Raji (cell line): ENCODE results near the gene RNLS.

Experiments used
- POLR2A ChIP-seq: IDR thresholded peaks from 2 replicates; pipeline ENCODE4 v1.6.1; 2011; ENCODE audit warnings: low read depth, low read length, control low read depth; ENCODE audit not compliant: insufficient read depth

RNLS gene

GRCh38 chr10:88505680-88506215 is 77.4 kb downstream of the RNLS start:
- no peak for TF ChIP-seq POLR2A

- TF ChIP-seq POLR2A: no peak
Observed at GRCh38 chr10:88505265-88505664, 77.9 kb downstream of the RNLS start.

- TF ChIP-seq POLR2A: no peak
Observed at GRCh38 chr10:88500656-88501055, 82.5 kb downstream of the RNLS start.

GRCh38 chr10:88499569-88500470 is 83.3 kb downstream of the RNLS start:
- no peak for TF ChIP-seq POLR2A

- TF ChIP-seq POLR2A: no peak
Observed at GRCh38 chr10:88497913-88498312, 85.2 kb downstream of the RNLS start.

- TF ChIP-seq POLR2A: no peak
Observed at GRCh38 chr10:88494537-88494936, 88.6 kb downstream of the RNLS start.

- TF ChIP-seq POLR2A: no peak
Observed at GRCh38 chr10:88493691-88494483, 89.2 kb downstream of the RNLS start.

GRCh38 chr10:88491314-88491713 is 91.8 kb downstream of the RNLS start:
- no peak for TF ChIP-seq POLR2A

- TF ChIP-seq POLR2A: no peak
Observed at GRCh38 chr10:88490231-88490980, 92.7 kb downstream of the RNLS start.

- no peak for TF ChIP-seq POLR2A
Observed at GRCh38 chr10:88489107-88489506, 94.0 kb downstream of the RNLS start.

- no peak for TF ChIP-seq POLR2A
Observed at GRCh38 chr10:88482220-88482619, 100.9 kb downstream of the RNLS start.

- no peak for TF ChIP-seq POLR2A
Observed at GRCh38 chr10:88478256-88478655, 104.9 kb downstream of the RNLS start.

GRCh38 chr10:88477343-88478085 is 105.6 kb downstream of the RNLS start:
- no peak for TF ChIP-seq POLR2A
